Prostate gland (tissue), 2 donors: Measurements from ENCODE around the gene TEFM.

ENCODE experiments used
- CTCF ChIP-seq, 4 experiments: fragments of 200-600 bp in 2 of 4; fragments of 450-650 bp in 2 of 4; sonication (generic) in 2 of 4; IDR thresholded peaks; 1 replicate in 3 of 4; 2 replicates in 1 of 4; pipeline ENCODE4 v1.5.1; 2016 to 2019; ENCODE audit warnings: antibody characterized with exemption in 4 of 4, mild to moderate bottlenecking in 2 of 4, moderate library complexity in 2 of 4
- POLR2A ChIP-seq: fragments of 450-650 bp; IDR thresholded peaks from one replicate; pipeline ENCODE4 v1.6.1; 2016; ENCODE audit warnings: antibody characterized with exemption, mild to moderate bottlenecking
- POLR2AphosphoS5 ChIP-seq: sonication (generic); formaldehyde crosslinking; IDR thresholded peaks from one replicate; pipeline ENCODE4 v1.6.1; 2017; ENCODE audit warnings: antibody characterized with exemption

- TF ChIP-seq POLR2A (no peak), CTCF (IDR thresholded peaks at IDR 0.05) (no peak), POLR2AphosphoS5 (no peak)
Measured at GRCh38 chr17:30929081-30929633, 23.1 kb upstream of the TEFM start.
